CD4-positive, CD25-positive, alpha-beta regulatory T cell (primary cell): ENCODE measurements around the gene DMD. TPM values are rescaled to one million over a fixed set of nuclear protein-coding genes. Genes with fewer than 3 reads are reported as not detected.
"Not testable (repeated sequence)": the region's sequence is repeated elsewhere in the genome, so short reads cannot be mapped to it uniquely, and the experiment has no call there.

Source experiments
- ATAC-seq, 2 donors: fragments of 150-1000 bp; cut with Tn5 transposase; one replicate each; pipeline ENCODE4 v1.10.0; 2021; ENCODE audit warnings: low read depth in 2 of 2, moderate number of reproducible peaks in 2 of 2, moderate library complexity in 1 of 2
- DNase-seq, 3 donors: peaks; one replicate each; pipeline versions ENCODE4 v3.0.0 to v3.0.0-alpha.2; 2012 to 2022; ENCODE audit warnings: mixed read lengths in 1 of 3
- H3K27ac ChIP-seq: one replicate; pipeline ENCODE4 v1.7.0; 2013; ENCODE audit warnings: mild to moderate bottlenecking, low read length; ENCODE audit not compliant: insufficient read depth, poor library complexity, severe bottlenecking
- H3K27me3 ChIP-seq: one replicate; pipeline ENCODE4 v1.7.0; 2013; ENCODE audit warnings: low read length; ENCODE audit not compliant: control insufficient read depth, insufficient read depth
- H3K36me3 ChIP-seq: one replicate; pipeline ENCODE4 v1.7.0; 2013; ENCODE audit warnings: mild to moderate bottlenecking, low read length, moderate library complexity; ENCODE audit not compliant: control insufficient read depth, insufficient read depth
- H3K4me1 ChIP-seq: 2 replicates; pipeline ENCODE4 v1.7.0; 2013; ENCODE audit warnings: mild to moderate bottlenecking, low read length; ENCODE audit not compliant: insufficient read depth, control insufficient read depth, poor library complexity, severe bottlenecking
- H3K4me3 ChIP-seq: one replicate; pipeline ENCODE4 v1.7.0; 2013; ENCODE audit warnings: low read depth, mild to moderate bottlenecking, low read length, moderate library complexity
- H3K9me3 ChIP-seq, 2 experiments: 1 replicate in 1 of 2; 2 replicates in 1 of 2; pipeline ENCODE4 v1.7.0; 2013; ENCODE audit warnings: low read length in 2 of 2, mild to moderate bottlenecking in 1 of 2, moderate library complexity in 1 of 2; ENCODE audit not compliant: control insufficient read depth in 2 of 2
- H3K27ac Mint-ChIP-seq, 3 donors: one replicate each; pipeline ENCODE4 v1.8.0; 2020 to 2022; ENCODE audit warnings: mild to moderate bottlenecking in 3 of 3, mixed read lengths in 3 of 3, moderate library complexity in 2 of 3
- H3K27me3 Mint-ChIP-seq: one replicate; pipeline ENCODE4 v1.8.0; 2022; ENCODE audit warnings: mild to moderate bottlenecking, mixed read lengths
- H3K36me3 Mint-ChIP-seq: one replicate; pipeline ENCODE4 v1.8.0; 2020; ENCODE audit warnings: mixed read lengths
- H3K4me1 Mint-ChIP-seq, 4 donors: one replicate each; pipeline ENCODE4 v1.8.0; 2020 to 2022; ENCODE audit warnings: mixed read lengths in 4 of 4, mild to moderate bottlenecking in 1 of 4
- H3K4me3 Mint-ChIP-seq, 4 donors: one replicate each; pipeline ENCODE4 v1.8.0; 2020 to 2022; ENCODE audit warnings: mild to moderate bottlenecking in 4 of 4, mixed read lengths in 4 of 4, moderate library complexity in 3 of 4
- H3K9me3 Mint-ChIP-seq, 7 donors: one replicate each; pipeline ENCODE4 v1.8.0; 2020 to 2022; ENCODE audit warnings: mixed read lengths in 7 of 7, mild to moderate bottlenecking in 3 of 7, moderate library complexity in 2 of 7
- polyA plus RNA-seq, 4 donors: library from polyadenylated mRNA; unstranded; fragments of 300-500 nt; fragmentation: Illumina TruSeq; gene quantifications; one replicate each; pipeline ENCODE4 v1.2.3, GENCODE V29; 2021
- total RNA-seq: library from RNA; stranded (reverse); gene quantifications from one replicate; pipeline ENCODE4 v1.2.3, GENCODE V29; 2022

DMD gene
- total and polyA plus RNA-seq, 5 donors from 2014 or later = 0.20 to 2.8 (median 0.98) TPM

- not testable (repeated sequence) for H3K4me3 ChIP-seq, H3K9me3 ChIP-seq, H3K27ac ChIP-seq, H3K4me1 Mint-ChIP-seq, H3K27me3 Mint-ChIP-seq, ATAC-seq, H3K9me3 Mint-ChIP-seq, H3K4me3 Mint-ChIP-seq, H3K36me3 ChIP-seq, H3K4me1 ChIP-seq, H3K36me3 Mint-ChIP-seq, H3K27ac Mint-ChIP-seq, DNase-seq, H3K27me3 ChIP-seq
Observed at GRCh38 chrX:32705385-32705784, 506.0 kb downstream of the DMD start.

GRCh38 chrX:32687379-32687778 is 524.0 kb downstream of the DMD start:
- H3K27me3 ChIP-seq = no peaks in the 10 kb centered on the region
- Mint-ChIP-seq H3K4me1 (no peaks in the 10 kb centered on the region), H3K27me3 (no peaks in the 10 kb centered on the region), H3K27ac (no peak overlapping the region), H3K9me3 (peaks cover 0 to 2% (median 0%) of the 10 kb centered on the region in 7 donors), H3K4me3 (no peak overlapping the region), H3K36me3 (no peaks in the 10 kb centered on the region)
- H3K4me1 ChIP-seq = no peaks in the 10 kb centered on the region
- ATAC-seq (no peak), DNase-seq (no peak)
- H3K27ac ChIP-seq = no peak overlapping the region
- H3K36me3 ChIP-seq = no peaks in the 10 kb centered on the region
- H3K9me3 ChIP-seq = no peaks in the 10 kb centered on the region
- H3K4me3 ChIP-seq = no peak overlapping the region

- Histone ChIP-seq H3K4me1 (no peaks in the 10 kb centered on the region), H3K36me3 (no peaks in the 10 kb centered on the region), H3K27ac (no peak overlapping the region), H3K4me3 (no peak overlapping the region), H3K27me3 (no peaks in the 10 kb centered on the region), H3K9me3 (no peaks in the 10 kb centered on the region)
- Mint-ChIP-seq H3K4me3 (no peak overlapping the region), H3K4me1 (no peaks in the 10 kb centered on the region), H3K9me3 (peaks cover 0 to 6% (median 2%) of the 10 kb centered on the region in 7 donors), H3K27ac (no peak overlapping the region), H3K27me3 (no peaks in the 10 kb centered on the region), H3K36me3 (no peaks in the 10 kb centered on the region)
- ATAC-seq (no peak), DNase-seq (no peak)
Observed at GRCh38 chrX:32678487-32678886, 532.9 kb downstream of the DMD start.

GRCh38 chrX:32673193-32673592 is 538.2 kb downstream of the DMD start:
- H3K4me3 Mint-ChIP-seq = no peak overlapping the region
- ATAC-seq = no peak
- Histone ChIP-seq H3K27ac (no peak overlapping the region), H3K27me3 (no peaks in the 10 kb centered on the region), H3K4me1 (no peaks in the 10 kb centered on the region), H3K9me3 (no peaks in the 10 kb centered on the region), H3K4me3 (no peak overlapping the region), H3K36me3 (no peaks in the 10 kb centered on the region)
- H3K27ac Mint-ChIP-seq = no peak overlapping the region
- peaks cover 0 to 6% (median 0%) of the 10 kb centered on the region in 7 donors for H3K9me3 Mint-ChIP-seq
- no peak for DNase-seq
- H3K27me3 Mint-ChIP-seq = no peaks in the 10 kb centered on the region
- H3K4me1 Mint-ChIP-seq = no peaks in the 10 kb centered on the region
- H3K36me3 Mint-ChIP-seq = no peaks in the 10 kb centered on the region

- DNase-seq (no peak), ATAC-seq (no peak)
- H3K36me3 ChIP-seq = no peaks in the 10 kb centered on the region
- no peak overlapping the region for H3K27ac ChIP-seq
- H3K4me3 ChIP-seq = no peak overlapping the region
- no peaks in the 10 kb centered on the region for H3K9me3 ChIP-seq
- no peak overlapping the region for H3K4me3 Mint-ChIP-seq
- no peak overlapping the region for H3K27ac Mint-ChIP-seq
- H3K27me3 Mint-ChIP-seq = no peaks in the 10 kb centered on the region
- H3K27me3 ChIP-seq = no peaks in the 10 kb centered on the region
- H3K9me3 Mint-ChIP-seq = peaks cover 0 to 8% (median 0%) of the 10 kb centered on the region in 7 donors
- H3K4me1 Mint-ChIP-seq = no peaks in the 10 kb centered on the region
- no peaks in the 10 kb centered on the region for H3K36me3 Mint-ChIP-seq
- no peaks in the 10 kb centered on the region for H3K4me1 ChIP-seq
Observed at GRCh38 chrX:32662516-32662915, 548.8 kb downstream of the DMD start.

GRCh38 chrX:32644476-32645245 is 566.7 kb downstream of the DMD start:
- Histone ChIP-seq H3K27me3 (no peaks in the 10 kb centered on the region), H3K36me3 (no peaks in the 10 kb centered on the region), H3K4me1 (no peaks in the 10 kb centered on the region), H3K27ac (no peak overlapping the region), H3K9me3 (no peaks in the 10 kb centered on the region), H3K4me3 (no peak overlapping the region)
- ATAC-seq (no peak), DNase-seq (no peak)
- Mint-ChIP-seq H3K36me3 (no peaks in the 10 kb centered on the region), H3K27ac (no peak overlapping the region), H3K4me1 (no peaks in the 10 kb centered on the region), H3K4me3 (no peak overlapping the region), H3K9me3 (peaks cover 0 to 7% (median 0%) of the 10 kb centered on the region in 7 donors), H3K27me3 (peaks cover 4% of the 10 kb centered on the region)

- Mint-ChIP-seq H3K27ac (no peak overlapping the region), H3K27me3 (peaks cover 4% of the 10 kb centered on the region), H3K9me3 (peaks cover 0 to 10% (median 0%) of the 10 kb centered on the region in 7 donors), H3K4me1 (no peaks in the 10 kb centered on the region), H3K4me3 (no peak overlapping the region), H3K36me3 (no peaks in the 10 kb centered on the region)
- Histone ChIP-seq H3K9me3 (no peaks in the 10 kb centered on the region), H3K36me3 (no peaks in the 10 kb centered on the region), H3K27ac (no peak overlapping the region), H3K4me3 (no peak overlapping the region), H3K4me1 (no peaks in the 10 kb centered on the region), H3K27me3 (no peaks in the 10 kb centered on the region)
- DNase-seq = no peak
- no peak for ATAC-seq
Observed at GRCh38 chrX:32642283-32642682, 569.1 kb downstream of the DMD start.

- no peak for ATAC-seq
- H3K27me3 Mint-ChIP-seq = no peaks in the 10 kb centered on the region
- no peaks in the 10 kb centered on the region for H3K4me1 Mint-ChIP-seq
- no peaks in the 10 kb centered on the region for H3K27me3 ChIP-seq
- no peak overlapping the region for H3K4me3 ChIP-seq
- H3K4me1 ChIP-seq = no peaks in the 10 kb centered on the region
- peaks cover 0 to 4% of the 10 kb centered on the region in 2 experiments for H3K9me3 ChIP-seq
- H3K27ac ChIP-seq = no peak overlapping the region
- no peak overlapping the region for H3K27ac Mint-ChIP-seq
- no peak overlapping the region for H3K4me3 Mint-ChIP-seq
- no peaks in the 10 kb centered on the region for H3K36me3 Mint-ChIP-seq
- H3K9me3 Mint-ChIP-seq = peaks cover 0 to 5% (median 2%) of the 10 kb centered on the region in 7 donors
- H3K36me3 ChIP-seq = no peaks in the 10 kb centered on the region
- no peak for DNase-seq
Observed at GRCh38 chrX:32618154-32618553, 593.2 kb downstream of the DMD start.
